ENCODE measurements around the gene GSC2. TPM values are rescaled to one million over a fixed set of nuclear protein-coding genes. Genes with fewer than 3 reads are reported as not detected.

Gene GSC2
- total and polyA plus RNA-seq, 2 of the 4 experiments (the other 2 are of a cell fraction), result not detected

- no peak for ATAC-seq (ENCODE audit: low read depth)
- intact Hi-C loops (cut with micrococcal nuclease), result no loop called here
These were observed 3.7 kb downstream of the GSC2 start for GRCh38 chr22:19146215-19146968.

More at GRCh38 chr22:19146215-19146968, 3.7 kb downstream of the GSC2 start:
- no peak overlapping the region for H3K18ac ChIP-seq (ENCODE audit: low read depth, low read length)
- H4K5ac ChIP-seq (ENCODE audit: low read depth, low read length), result no peak overlapping the region
- no peak overlapping the region for H3K56ac ChIP-seq (ENCODE audit: extremely low read depth, insufficient read depth, low read length)
- H3K9me3 ChIP-seq (ENCODE audit: control insufficient read depth, insufficient read depth, low read length), result peaks cover 3% of the 10 kb centered on the region; the same call in 1 of the 2 replicates
- no peak overlapping the region for H3K23ac ChIP-seq (ENCODE audit: low read depth, low read length)
- peaks cover 7 to 25% of the 10 kb centered on the region in 2 experiments for H3K79me1 ChIP-seq (ENCODE audit: low read depth in 1 of 2, low read length in 2 of 2)
- H3K36me3 ChIP-seq (ENCODE audit: control insufficient read depth, insufficient read depth, low read length), result peaks cover 9% of the 10 kb centered on the region
- H2BK15ac ChIP-seq (ENCODE audit: low read depth, low read length), result no peak overlapping the region
- H3K9ac ChIP-seq (ENCODE audit: low read depth, low read length), result no peak overlapping the region
- dilution Hi-C loops (cut with HindIII; ENCODE audit: low sequenced_read_pairs, unreplicated experiment), result no loop called here
- H2BK20ac ChIP-seq (ENCODE audit: low read depth, low read length), result no peak overlapping the region
- H4K20me1 ChIP-seq (ENCODE audit: insufficient read depth, low read length), result peaks cover 4% of the 10 kb centered on the region
- peaks cover 39% of the 10 kb centered on the region for H3K27me3 ChIP-seq (ENCODE audit: control insufficient read depth, insufficient read depth, low read length)
- H3K4me1 ChIP-seq (ENCODE audit: control insufficient read depth, insufficient read depth, low read length), result no peaks in the 10 kb centered on the region
- TF ChIP-seq CEBPB (IDR thresholded peaks at IDR 0.05; ENCODE audit: low read depth, low read length) (no peak), RCOR1 (IDR thresholded peaks at IDR 0.05; ENCODE audit: insufficient replicate concordance, low read length) (no peak)
- CTCF ChIA-PET, result no interaction called here
- WGBS, 2 experiments (ENCODE audit: extremely low coverage in 2 of 2, insufficient read length in 1 of 2), result 67% methylated on average over 4 of the region's 11 CpGs; no CpG with 5 or more reads in 1 of the 2 experiments
- H2AK5ac ChIP-seq (ENCODE audit: low read depth, low read length), result no peak overlapping the region
- H3K4me3 ChIP-seq (ENCODE audit: insufficient read depth, low read depth, low read length), result no peak overlapping the region
- H3K4me2 ChIP-seq (ENCODE audit: low read depth, low read length), result no peak overlapping the region
- 0 out of 2 replicates have a peak, but pooled peaks cover 3% of the 10 kb centered on the region for H3K9me1 ChIP-seq (ENCODE audit: insufficient read depth, low read length)
- H3K27ac ChIP-seq (ENCODE audit: insufficient read depth, low read length), result no peak overlapping the region
- no TSS peak for BruUV-seq (replicated peaks)
- no peak overlapping the region for H4K8ac ChIP-seq (ENCODE audit: low read depth in 2 of 2, low read length in 2 of 2)
- in situ Hi-C loops (cut with MboI; ENCODE audit: low sequenced_read_pairs), result no loop called here
- POLR2A ChIA-PET (ENCODE audit: unreplicated experiment), result no interaction called here
- H2BK5ac ChIP-seq (ENCODE audit: low read depth, low read length, poor library complexity, severe bottlenecking), result no peak overlapping the region
- no peak overlapping the region for H2AFZ ChIP-seq (replicated peaks; ENCODE audit: low read length, poor library complexity)
- H4K91ac ChIP-seq (ENCODE audit: insufficient read depth, low read depth, low read length), result no peak overlapping the region
- no peak overlapping the region for H3K4ac ChIP-seq (ENCODE audit: low read depth, low read length)
- H2BK120ac ChIP-seq (ENCODE audit: low read depth, low read length), result no peak overlapping the region
- no peak overlapping the region for H3K14ac ChIP-seq (replicated peaks; ENCODE audit: low read depth, low read length)
- no peak for DNase-seq
- peak overlapping the region; percentile 28 for H2AK9ac ChIP-seq (replicated peaks; ENCODE audit: low read depth, low read length, poor library complexity)

All from IMR-90 (cell line).